ENCODE measurements around the gene DIAPH2. TPM values are rescaled to one million over a fixed set of nuclear protein-coding genes. Genes with fewer than 3 reads are reported as not detected.

The DIAPH2 gene
- total RNA-seq, 1 donor: 7.5 TPM

DNA sequence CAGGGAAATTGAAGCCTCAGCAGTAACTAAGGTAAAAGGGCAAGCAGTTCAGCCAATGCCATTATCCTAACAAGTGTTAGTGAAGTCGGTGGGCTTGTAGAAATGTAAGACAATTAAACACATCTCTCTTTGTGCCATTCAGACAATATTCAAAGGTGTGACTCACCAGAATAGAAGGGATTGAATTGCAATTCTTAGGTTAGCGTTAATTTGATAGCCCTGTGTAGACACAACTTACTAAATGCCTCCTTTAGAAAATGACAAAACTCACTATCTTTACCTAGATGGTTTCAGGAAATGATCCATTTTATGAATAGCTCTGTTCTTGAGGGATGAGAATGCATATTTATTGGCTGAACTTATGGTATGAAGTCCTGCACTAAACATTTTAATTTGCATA is 234.2 kb downstream of the DIAPH2 start:
- no peak for DNase-seq (ENCODE audit: low read depth in 2 of 3, low spot score in 2 of 3)

DNA sequence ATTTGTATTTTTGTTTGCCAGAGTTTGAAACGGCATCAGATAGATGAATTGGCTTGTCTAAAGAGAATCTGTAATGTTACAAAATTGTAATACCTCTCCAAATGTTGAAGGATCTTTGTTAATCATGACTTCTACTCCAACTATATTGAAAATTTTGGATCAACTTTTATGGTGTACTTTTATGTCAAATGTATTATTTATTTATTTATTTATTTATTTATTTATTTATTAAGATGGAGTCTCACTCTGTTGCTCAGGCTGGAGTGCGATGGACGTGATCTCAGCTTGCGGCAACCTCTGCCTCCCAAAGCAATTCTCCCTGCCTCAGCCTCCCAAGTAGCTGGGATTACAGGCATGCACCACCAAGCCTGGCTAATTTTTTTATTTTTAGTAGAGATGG is 235.0 kb downstream of the DIAPH2 start:
- no peak for DNase-seq (ENCODE audit: low read depth in 2 of 3, low spot score in 2 of 3)

- no peak for DNase-seq (ENCODE audit: low read depth in 2 of 3, low spot score in 2 of 3)
Measured at GRCh38 chrX:96924581-96924980, 239.9 kb downstream of the DIAPH2 start.

DNA sequence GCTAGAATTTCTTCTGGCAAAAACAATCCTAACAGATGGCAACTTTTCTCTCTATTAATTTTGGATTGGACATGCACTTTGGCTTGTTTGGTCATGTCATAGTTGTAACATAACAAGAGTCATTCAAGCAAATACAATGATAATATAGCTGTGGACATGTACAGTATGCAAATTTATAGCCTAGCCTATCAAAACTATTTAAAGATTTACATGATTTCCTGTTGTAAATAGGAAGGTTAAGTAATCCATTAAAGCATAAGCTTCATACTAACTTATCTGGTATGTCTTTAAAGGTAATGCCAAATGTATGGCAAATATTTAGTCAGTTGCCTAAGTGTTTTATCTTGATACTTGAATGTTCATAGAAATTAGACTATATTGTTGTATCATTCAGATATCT is 244.4 kb downstream of the DIAPH2 start:
- DNase-seq (ENCODE audit: low read depth in 2 of 3, low spot score in 2 of 3): no peak

- DNase-seq (ENCODE audit: low read depth in 2 of 3, low spot score in 2 of 3): no peak
Measured at GRCh38 chrX:96957718-96958117, 273.1 kb downstream of the DIAPH2 start.

DNA sequence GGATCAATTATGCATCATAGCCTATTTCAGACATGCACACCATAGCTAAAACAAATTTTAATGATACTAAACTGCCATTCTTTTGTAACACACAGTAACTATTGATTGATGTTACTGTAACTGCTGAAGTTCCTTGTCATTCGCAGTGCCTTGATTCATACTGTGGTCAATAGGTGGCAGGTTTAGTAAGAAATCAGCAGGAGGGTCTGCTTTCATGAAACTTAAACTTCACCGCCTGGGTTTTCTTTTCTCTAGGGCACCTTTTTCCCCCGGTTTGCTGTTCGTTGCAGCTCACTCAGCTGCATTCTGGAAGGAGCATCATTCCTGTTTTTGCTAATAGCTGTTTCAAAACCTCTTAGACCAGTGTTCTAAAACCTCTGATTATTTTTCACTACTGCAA is 287.2 kb downstream of the DIAPH2 start:
- DNase-seq (ENCODE audit: low read depth in 2 of 3, low spot score in 2 of 3): no peak

DNA sequence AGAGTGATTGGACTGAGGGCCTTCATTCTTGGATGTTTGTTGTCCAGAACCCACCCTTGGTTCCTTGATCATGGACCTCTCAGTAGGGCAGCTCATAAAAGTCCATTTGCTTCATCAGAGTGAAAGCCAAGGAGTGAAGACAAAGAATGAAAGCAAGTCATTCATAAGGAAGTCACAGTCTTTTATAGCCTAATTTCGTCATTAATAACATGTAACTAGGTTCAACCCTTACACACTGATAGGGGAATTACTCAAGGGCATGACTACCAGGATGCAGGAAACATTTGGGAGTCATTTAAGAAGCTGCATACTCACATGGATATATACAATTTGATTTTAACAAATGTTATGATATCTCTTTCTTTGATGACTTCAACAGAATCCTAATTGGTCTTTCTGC is 294.3 kb downstream of the DIAPH2 start:
- DNase-seq (ENCODE audit: low read depth in 2 of 3, low spot score in 2 of 3): no peak

GRCh38 chrX:96979766-96980165 is 295.1 kb downstream of the DIAPH2 start:
- DNase-seq (ENCODE audit: low read depth in 2 of 3, low spot score in 2 of 3): no peak

GRCh38 chrX:96982161-96982560 is 297.5 kb downstream of the DIAPH2 start:
- DNase-seq (ENCODE audit: low read depth in 2 of 3, low spot score in 2 of 3): no peak

DNA sequence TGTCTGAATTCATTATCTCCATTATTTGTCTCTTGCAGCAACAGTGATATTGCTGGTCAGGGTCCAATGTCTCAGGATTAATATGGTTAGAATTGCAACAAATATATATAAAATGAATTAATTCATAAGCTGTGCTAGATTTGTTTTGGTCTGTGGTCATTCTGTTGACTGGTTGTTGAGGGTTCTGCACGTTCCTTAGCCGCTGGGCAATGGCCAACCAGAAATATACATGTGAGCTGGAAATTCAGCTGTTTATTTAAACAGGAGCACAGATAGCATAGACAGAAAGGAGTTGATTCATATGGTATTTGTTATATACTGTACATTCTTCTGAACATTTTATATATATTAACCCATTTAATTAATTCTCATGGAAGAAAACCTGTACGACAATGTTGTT is 299.9 kb downstream of the DIAPH2 start:
- no peak for DNase-seq (ENCODE audit: low read depth in 2 of 3, low spot score in 2 of 3)

DNA sequence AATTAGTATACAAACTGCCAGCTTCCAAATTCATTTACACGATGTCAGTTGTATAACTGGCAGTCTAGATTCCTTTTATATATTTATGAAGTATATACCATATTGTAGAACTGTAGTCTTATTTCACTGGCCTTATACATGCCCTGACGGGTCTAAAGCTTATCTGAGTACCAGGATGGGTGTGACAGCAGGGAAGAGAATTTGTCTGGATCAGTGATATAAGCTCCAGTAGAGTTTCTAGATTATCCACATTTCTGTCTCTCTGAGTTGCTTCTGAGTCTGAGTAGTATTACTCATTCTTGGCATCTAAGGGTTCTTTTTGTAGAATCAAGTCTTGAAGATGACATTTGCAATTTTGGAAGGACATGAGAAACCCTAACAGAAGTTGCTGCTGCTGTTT is 300.4 kb downstream of the DIAPH2 start:
- no peak for DNase-seq (ENCODE audit: low read depth in 2 of 3, low spot score in 2 of 3)

GRCh38 chrX:96987228-96987627 is 302.6 kb downstream of the DIAPH2 start:
- DNase-seq (ENCODE audit: low read depth in 2 of 3, low spot score in 2 of 3): no peak

DNA sequence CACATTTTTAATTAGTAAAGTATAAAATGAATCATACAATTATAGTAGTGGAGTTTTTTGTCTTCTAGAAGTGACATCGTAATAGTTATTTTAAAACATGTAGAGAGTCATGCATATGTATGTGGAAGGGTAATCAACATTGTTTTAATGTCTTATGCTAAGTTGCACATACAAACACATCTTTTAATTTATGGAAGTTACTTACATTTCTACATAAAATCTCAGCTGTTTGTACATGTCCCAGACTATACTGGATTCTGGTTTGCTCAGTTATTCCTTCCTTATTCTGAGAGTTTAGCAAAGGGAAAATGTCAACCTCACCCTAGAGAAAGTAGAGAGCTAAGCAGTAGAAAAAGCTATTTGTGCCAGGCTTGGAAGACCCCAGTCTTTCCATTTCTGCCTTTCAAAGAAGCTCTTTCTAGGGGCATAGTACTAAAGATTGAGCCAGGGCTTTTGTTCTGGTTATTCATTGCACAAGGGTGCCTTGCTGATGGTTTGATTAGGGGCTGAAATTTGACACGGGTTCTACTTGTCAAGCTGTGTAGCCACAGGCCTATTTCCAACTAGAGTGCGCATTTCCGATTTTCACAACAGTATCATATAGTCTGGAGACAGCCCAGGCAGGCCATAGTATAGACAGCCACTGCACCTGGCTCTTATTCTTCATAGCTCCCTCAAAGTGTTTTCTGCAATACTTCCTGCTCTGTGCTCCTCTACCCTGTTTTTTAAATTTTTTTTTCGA is 305.4 kb downstream of the DIAPH2 start:
- DNase-seq (ENCODE audit: low read depth in 2 of 3, low spot score in 2 of 3): no peak

DNA sequence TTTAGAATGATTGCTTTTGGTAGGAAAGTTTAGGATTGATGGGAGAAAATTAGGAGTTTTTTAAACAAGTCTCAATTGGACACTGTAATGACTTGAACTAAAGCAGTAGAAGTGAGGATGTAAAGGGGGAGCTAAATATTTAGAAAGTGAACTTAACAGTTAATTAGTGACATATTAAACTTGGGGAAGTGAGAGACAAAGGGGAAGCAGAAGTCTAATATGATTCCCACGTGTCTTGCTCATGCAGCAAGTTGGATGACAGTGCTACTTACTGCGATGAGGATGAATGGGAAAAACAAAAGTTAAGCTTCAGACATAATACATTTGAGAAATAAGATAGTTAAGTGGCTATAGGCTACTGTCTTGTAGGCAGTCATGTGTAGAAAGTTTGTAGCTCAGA is 309.5 kb downstream of the DIAPH2 start:
- DNase-seq (ENCODE audit: low read depth in 2 of 3, low spot score in 2 of 3): no peak

DNA sequence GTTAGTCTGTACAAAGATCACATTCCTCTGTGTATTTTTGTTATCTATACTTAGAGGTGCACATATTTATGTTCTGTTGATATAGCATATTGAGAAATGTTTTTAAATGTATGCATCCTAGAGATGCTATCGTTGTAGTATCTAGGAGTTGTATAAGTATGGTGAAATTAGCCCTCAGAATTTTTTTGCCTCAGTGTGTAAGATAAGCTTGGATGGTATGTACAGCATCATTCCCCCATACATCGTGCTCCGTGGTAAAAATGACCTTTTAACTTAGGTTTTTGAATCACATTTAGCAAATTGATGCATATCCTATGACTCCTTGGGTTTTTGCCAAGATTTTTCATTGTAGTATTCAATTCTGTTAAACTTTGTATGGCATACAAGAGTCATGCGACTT is 312.6 kb downstream of the DIAPH2 start:
- no peak for DNase-seq (ENCODE audit: low read depth in 2 of 3, low spot score in 2 of 3)

DNA sequence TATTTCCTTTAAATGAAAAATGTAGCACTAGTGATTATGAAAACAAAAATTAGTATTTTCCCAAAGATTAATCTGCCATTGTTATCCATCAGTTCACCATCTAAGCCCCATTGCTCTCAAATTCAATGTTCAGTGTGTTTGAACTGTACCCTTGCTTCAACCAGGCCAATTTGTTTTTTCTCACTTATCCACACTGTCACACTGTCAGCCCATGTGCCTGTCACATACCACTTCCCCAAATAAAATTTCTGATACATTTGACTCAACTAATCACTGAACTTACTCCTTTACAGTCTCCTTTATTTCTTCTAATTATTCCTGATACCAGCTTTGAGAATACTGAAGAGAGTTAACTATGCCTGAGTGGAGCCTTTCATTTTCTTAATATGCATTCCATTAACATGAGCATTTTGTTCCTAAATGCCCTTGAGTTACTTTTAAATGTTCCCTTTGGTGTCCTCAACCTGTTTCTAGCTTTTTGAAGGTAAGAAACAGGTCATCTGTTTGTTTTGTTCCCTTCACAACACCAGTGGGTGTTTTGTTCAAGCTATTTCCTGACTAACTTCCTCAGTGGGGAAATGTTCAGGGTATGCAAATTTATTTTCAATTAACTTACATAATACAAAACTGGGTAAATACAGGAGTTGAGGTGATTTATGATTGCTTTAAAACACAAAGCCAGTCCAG is 316.2 kb downstream of the DIAPH2 start:
- no peak for DNase-seq (ENCODE audit: low read depth in 2 of 3, low spot score in 2 of 3)

GRCh38 chrX:97006167-97006566 is 321.5 kb downstream of the DIAPH2 start:
- DNase-seq (ENCODE audit: low read depth in 2 of 3, low spot score in 2 of 3): no peak

DNA sequence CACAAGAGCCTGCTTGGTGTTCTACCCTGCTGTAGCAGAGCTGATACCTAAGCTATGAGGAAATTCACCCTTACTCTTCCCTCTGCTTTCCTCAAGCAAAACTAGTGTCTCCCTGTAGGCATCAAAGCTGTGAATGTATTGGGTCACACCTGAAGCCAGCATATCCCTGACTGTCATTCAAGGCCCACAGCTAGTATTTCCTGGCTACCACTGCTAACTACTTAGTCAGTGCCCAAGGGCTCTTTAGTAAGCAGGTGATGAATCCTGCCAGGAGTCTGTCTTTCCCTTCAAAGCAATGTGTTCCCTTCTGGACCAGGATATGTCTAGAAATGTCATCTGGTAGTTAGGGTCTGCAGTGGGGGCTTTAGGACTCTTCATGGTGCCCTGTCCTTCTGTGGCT is 324.7 kb downstream of the DIAPH2 start:
- no peak for DNase-seq (ENCODE audit: low read depth in 2 of 3, low spot score in 2 of 3)

DNA sequence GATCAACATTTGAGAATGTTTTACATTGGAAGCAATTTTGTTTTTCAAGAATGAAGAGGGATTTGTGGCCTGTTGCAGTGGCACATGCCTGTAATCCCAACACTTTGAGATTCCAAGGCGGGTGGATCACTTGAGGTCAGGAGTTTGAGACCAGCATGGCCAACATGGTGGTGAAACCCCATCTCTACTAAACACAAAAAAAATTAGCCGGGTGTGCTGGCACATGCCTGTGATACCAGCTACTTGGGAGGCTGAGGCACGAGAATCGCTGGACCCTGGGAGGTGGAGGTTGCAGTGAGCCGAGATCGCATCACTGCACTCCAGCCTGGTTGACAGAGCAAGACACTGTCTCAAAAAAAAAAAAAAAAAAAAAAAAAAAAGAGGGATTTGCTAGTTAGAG is 326.9 kb downstream of the DIAPH2 start:
- DNase-seq (ENCODE audit: low read depth in 2 of 3, low spot score in 2 of 3): no peak

GRCh38 chrX:97016106-97016505 is 331.5 kb downstream of the DIAPH2 start:
- DNase-seq (ENCODE audit: low read depth in 2 of 3, low spot score in 2 of 3): no peak

- no peak for DNase-seq (ENCODE audit: low read depth in 2 of 3, low spot score in 2 of 3)
Measured at GRCh38 chrX:97021680-97022079, 337.0 kb downstream of the DIAPH2 start.

GRCh38 chrX:97026406-97026805 is 341.8 kb downstream of the DIAPH2 start:
- peak in 1 of 3 donors; percentile 0 for DNase-seq (ENCODE audit: low read depth in 2 of 3, low spot score in 2 of 3)

Data from hematopoietic multipotent progenitor cell (in vitro differentiated cells).